Neutrophil (primary cell): Measurements from ENCODE around the gene ACKR4.
"Not testable (repeated sequence)": the region's sequence is repeated elsewhere in the genome, so short reads cannot be mapped to it uniquely, and the experiment has no call there.

Experiments
- H3K27ac ChIP-seq: fragments of 200-600 bp; sonication (generic); 2 replicates; pipeline ENCODE4 v1.5.1; 2016; ENCODE audit warnings: mild to moderate bottlenecking, moderate library complexity
- H3K27me3 ChIP-seq: fragments of 200-600 bp; sonication (generic); 2 replicates; pipeline ENCODE4 v1.6.0; 2016; ENCODE audit warnings: mild to moderate bottlenecking
- H3K36me3 ChIP-seq: fragments of 200-600 bp; sonication (generic); 2 replicates; pipeline ENCODE4 v1.5.1; 2017
- H3K4me1 ChIP-seq, 2 experiments: fragments of 200-600 bp in 1 of 2; sonication (generic) in 1 of 2; 1 replicate in 1 of 2; 2 replicates in 1 of 2; pipeline versions ENCODE4 v1.5.1 to v1.6.1; 2013 to 2016; ENCODE audit warnings: low read depth in 1 of 2, low read length in 1 of 2, mild to moderate bottlenecking in 1 of 2, moderate library complexity in 1 of 2; ENCODE audit not compliant: control insufficient read depth in 1 of 2, insufficient read depth in 1 of 2
- H3K4me3 ChIP-seq, 2 experiments: fragments of 200-600 bp in 1 of 2; sonication (generic) in 1 of 2; 1 replicate in 1 of 2; 2 replicates in 1 of 2; pipeline ENCODE4 v1.5.1; 2013 to 2016; ENCODE audit warnings: low read depth in 1 of 2, low read length in 1 of 2, mild to moderate bottlenecking in 1 of 2, moderate library complexity in 1 of 2
- H3K9me3 ChIP-seq: fragments of 200-600 bp; sonication (generic); 2 replicates; pipeline ENCODE4 v1.5.1; 2016
- TF ChIP-seq, protein P1 (sequence below): fragments of 200-600 bp; sonication (generic); IDR thresholded peaks from 2 replicates; pipeline ENCODE4 v1.5.1; 2016; ENCODE audit warnings: antibody characterized with exemption

The ACKR4 gene

DNA sequence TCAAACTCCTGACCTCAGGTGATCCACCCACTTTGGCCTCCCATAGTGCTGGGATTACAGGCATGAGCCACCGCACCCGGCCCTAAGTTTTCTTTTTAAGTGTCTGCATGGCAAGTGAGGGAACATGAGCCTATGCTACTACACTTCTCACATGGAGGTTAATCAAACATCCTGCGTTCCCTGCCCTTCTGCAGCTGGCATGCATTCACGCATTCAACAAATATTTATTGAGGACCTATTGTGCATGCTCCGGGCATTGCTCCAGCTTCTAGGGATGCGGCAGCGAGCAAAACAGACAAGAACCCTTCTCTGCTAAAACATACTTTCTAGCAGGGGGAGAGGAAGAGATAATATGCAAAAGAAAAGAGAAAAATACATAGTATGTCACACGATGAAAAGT is 42.6 kb upstream of the ACKR4 start:
- H3K9me3 ChIP-seq: no peaks in the 10 kb centered on the region
- TF ChIP-seq, protein P1, sequence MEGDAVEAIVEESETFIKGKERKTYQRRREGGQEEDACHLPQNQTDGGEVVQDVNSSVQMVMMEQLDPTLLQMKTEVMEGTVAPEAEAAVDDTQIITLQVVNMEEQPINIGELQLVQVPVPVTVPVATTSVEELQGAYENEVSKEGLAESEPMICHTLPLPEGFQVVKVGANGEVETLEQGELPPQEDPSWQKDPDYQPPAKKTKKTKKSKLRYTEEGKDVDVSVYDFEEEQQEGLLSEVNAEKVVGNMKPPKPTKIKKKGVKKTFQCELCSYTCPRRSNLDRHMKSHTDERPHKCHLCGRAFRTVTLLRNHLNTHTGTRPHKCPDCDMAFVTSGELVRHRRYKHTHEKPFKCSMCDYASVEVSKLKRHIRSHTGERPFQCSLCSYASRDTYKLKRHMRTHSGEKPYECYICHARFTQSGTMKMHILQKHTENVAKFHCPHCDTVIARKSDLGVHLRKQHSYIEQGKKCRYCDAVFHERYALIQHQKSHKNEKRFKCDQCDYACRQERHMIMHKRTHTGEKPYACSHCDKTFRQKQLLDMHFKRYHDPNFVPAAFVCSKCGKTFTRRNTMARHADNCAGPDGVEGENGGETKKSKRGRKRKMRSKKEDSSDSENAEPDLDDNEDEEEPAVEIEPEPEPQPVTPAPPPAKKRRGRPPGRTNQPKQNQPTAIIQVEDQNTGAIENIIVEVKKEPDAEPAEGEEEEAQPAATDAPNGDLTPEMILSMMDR: no peak
- H3K27ac ChIP-seq: no peak overlapping the region
- no peaks in the 10 kb centered on the region for H3K27me3 ChIP-seq
- no peak overlapping the region for H3K4me3 ChIP-seq
- H3K4me1 ChIP-seq: peaks cover 0 to 16% of the 10 kb centered on the region in 2 experiments
- peaks cover 28% of the 10 kb centered on the region for H3K36me3 ChIP-seq

DNA sequence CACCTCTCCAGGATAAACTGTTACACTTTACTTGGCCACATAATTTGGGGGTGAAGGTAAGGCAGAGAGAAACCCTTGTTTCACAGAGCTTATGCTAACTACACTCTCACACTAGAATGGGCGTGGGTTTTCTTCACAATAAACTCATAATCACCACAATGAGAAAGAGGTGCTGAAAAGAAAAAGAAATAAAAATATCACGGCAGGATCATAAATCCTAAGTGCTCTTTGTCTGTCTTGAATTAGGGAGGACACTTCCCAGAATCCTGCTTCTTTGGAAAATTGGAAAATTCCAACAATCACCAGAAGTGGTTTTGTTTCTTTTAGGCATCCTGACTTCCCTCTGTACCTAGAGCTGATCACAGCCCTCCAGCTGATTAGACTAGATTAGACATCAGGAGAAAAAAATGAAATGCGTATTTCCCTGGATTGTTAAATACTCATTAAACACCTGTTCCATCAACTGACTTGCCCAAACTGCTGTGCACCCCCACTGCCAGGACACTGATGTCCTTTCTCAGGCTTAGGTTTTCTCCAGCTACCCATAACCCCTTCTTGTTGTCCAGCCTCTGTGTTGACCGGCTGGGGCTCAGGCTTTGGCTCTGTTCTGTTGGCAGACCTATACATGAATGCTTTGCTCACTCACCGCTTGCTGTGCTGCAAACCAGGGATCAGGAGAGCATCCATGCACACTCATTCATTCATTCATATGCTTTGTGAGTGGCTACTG is 41.6 kb upstream of the ACKR4 start:
- TF ChIP-seq, protein P1: no peak
- no peak overlapping the region for H3K27ac ChIP-seq
- H3K4me1 ChIP-seq: peaks cover 0 to 5% of the 10 kb centered on the region in 2 experiments
- H3K36me3 ChIP-seq: peaks cover 34% of the 10 kb centered on the region
- no peaks in the 10 kb centered on the region for H3K9me3 ChIP-seq
- H3K4me3 ChIP-seq: no peak overlapping the region
- no peaks in the 10 kb centered on the region for H3K27me3 ChIP-seq

DNA sequence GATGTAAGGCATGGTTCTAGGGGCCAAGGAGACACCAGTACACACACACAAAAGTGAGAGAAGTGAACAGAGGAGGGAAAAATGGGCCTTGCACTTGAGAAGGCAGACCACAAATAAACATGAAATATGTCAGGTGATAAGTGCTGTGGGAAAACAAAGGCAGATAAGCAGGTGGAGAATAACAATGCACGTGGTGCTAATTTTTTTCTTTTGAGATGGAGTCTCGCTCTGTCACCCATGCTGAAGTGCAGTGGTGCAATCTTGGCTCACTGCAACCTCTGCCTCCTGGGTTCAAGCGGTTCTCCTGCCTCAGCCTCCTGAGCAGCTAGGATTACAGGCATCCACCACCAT is 41.1 kb upstream of the ACKR4 start:
- not testable (repeated sequence) for H3K27me3 ChIP-seq, H3K4me1 ChIP-seq, H3K9me3 ChIP-seq, H3K4me3 ChIP-seq, H3K27ac ChIP-seq
- peaks cover 40% of the 10 kb centered on the region for H3K36me3 ChIP-seq

DNA sequence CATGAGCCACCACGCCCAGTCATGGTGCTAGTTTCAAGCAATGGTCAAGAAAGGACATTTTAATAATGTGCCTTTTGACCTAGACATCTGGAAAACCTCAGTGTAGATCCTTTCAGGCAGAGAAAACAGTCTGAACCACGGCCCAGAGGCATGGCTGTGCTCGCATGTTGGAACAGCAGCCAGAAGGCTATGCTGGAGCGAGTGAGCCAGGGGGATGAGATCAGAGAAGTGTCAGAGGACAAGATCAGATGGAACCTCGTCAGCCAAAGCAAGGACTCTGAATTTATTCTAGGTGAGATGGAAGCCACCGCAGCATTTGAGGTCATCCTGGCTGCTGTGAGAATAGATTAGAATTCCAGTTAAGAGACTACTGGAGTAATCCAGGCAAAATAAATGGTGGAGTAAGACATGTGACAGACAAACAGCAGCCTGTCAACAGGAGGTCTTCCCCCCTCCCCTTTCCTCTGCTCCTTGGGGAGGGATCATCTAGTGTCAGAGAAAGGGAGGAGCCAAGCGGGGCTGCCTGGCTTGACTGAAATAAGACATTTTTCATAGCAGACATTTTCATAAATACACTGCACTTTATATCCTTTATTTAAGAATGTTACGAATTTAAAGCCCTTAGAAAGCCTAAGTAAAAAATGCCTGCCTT is 40.4 kb upstream of the ACKR4 start:
- TF ChIP-seq, protein P1: no peak

DNA sequence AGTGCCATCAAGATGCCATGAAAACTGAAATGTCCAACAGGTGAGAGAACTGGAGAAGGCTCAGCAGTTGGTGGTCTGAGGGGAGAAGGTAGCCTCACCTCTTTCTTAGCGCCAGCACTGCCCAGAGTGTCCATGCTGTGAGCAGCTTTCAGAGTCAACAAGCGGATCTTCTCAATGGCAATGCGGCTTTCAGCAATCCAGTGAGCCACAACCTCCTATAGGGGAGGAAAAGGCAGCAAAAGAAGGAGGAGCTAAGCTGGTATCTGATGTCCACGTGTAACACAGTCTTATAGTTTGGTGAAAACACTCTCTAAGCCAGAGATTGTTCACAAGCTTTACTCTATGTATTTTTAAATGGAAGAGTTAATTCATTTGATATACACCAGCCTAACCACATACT is 36.1 kb upstream of the ACKR4 start:
- TF ChIP-seq, protein P1: no peak
- H3K4me1 ChIP-seq: no peaks in the 10 kb centered on the region
- no peaks in the 10 kb centered on the region for H3K27me3 ChIP-seq
- no peaks in the 10 kb centered on the region for H3K9me3 ChIP-seq
- peaks cover 44% of the 10 kb centered on the region for H3K36me3 ChIP-seq
- no peak overlapping the region for H3K4me3 ChIP-seq
- H3K27ac ChIP-seq: no peak overlapping the region

More for the DNA sequence above, 40.4 kb upstream of the ACKR4 start:
- peaks cover 41% of the 10 kb centered on the region for H3K36me3 ChIP-seq
- no peaks in the 10 kb centered on the region for H3K9me3 ChIP-seq
- no peak overlapping the region for H3K4me3 ChIP-seq
- H3K27ac ChIP-seq: no peak overlapping the region
- H3K4me1 ChIP-seq: no peaks in the 10 kb centered on the region
- H3K27me3 ChIP-seq: no peaks in the 10 kb centered on the region

DNA sequence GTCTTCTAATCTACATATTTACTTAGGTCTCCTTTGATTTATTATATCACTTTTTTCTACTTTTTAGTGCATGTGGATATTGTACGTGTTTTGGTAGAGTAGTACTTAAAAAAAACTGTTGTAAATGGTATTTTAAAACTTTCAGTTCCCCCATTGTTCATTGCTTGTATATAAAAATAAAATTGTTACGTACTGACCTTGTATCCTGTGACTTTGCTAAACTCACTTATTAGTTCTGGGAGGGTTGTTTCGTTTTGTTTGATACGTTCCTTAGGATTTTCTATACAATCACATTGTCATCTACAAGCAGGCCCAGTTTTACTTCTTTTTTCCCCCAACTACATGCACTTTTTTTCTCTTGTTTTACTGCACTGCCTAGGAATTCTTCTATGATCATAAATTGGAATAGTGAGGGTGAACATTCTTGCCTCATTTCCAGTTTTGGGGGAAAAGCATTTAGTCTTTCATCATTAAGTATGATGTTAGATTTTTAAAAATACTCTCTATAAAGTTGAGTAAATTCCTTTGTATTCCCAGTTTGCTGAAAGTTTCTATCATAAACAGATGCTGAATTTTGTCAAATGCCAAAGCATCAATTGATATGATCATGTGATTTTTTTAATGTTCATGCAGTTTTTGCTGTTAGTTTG is 33.5 kb upstream of the ACKR4 start:
- Histone ChIP-seq H3K4me3 (no peak overlapping the region), H3K9me3 (no peaks in the 10 kb centered on the region), H3K27me3 (no peaks in the 10 kb centered on the region), H3K4me1 (no peaks in the 10 kb centered on the region), H3K27ac (no peak overlapping the region), H3K36me3 (peaks cover 24% of the 10 kb centered on the region)
- TF ChIP-seq, protein P1: no peak
